ENCODE measurements around the gene GPR148.

GPR148 gene

DNA sequence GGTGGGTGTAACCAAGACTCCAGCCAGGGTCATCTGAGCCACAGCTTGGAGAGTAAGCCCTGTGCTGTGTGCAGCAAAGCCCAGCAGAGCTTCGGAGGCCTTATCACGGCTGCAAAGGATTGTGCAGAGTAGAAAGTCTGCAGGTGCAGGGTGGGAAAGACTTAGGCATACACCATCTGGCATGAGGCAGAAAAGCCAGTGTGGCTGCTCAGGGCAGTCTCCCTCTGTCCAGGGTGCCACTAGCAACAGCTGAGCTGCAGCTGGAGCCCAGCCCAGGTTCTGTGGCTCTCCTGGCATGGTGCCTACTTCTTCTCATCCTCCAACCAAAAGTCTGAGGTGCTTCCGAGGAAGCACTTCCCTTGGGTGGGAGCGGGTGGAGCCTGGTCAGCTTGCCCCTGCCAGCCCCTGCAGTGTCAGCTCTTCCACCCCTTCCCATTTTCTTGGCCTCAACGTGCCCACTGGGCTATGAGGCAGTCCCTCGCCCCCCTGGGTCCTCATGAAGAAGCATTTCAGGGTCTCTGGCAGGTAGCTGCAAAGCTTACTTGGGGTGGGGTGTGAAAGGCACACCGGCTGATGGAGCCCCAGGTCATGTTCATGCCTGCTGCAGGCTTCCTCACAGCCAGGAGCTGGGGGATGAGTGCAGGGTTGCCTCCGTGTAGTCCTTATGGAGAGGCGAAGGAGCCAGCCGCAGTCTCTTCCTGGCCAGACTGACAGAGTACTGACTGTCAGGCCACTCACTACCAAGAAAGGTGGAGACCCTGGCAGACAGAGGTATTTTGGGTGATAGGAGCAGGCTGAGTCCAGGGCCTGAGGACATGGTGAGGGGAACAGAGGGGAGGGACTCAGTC lies 31.3 kb downstream of the GPR148 start:
- in situ Hi-C loops (cut with MboI; ENCODE audit: low sequenced_read_pairs, unreplicated experiment), result no loop called here
- TF ChIP-seq CTCF (IDR thresholded peaks at IDR 0.05; ENCODE audit: borderline replicate concordance, control extremely low read depth, extremely low read depth, insufficient read depth, missing control alignments), result no peak
- DNase-seq (ENCODE audit: low spot score), result no peak

DNA sequence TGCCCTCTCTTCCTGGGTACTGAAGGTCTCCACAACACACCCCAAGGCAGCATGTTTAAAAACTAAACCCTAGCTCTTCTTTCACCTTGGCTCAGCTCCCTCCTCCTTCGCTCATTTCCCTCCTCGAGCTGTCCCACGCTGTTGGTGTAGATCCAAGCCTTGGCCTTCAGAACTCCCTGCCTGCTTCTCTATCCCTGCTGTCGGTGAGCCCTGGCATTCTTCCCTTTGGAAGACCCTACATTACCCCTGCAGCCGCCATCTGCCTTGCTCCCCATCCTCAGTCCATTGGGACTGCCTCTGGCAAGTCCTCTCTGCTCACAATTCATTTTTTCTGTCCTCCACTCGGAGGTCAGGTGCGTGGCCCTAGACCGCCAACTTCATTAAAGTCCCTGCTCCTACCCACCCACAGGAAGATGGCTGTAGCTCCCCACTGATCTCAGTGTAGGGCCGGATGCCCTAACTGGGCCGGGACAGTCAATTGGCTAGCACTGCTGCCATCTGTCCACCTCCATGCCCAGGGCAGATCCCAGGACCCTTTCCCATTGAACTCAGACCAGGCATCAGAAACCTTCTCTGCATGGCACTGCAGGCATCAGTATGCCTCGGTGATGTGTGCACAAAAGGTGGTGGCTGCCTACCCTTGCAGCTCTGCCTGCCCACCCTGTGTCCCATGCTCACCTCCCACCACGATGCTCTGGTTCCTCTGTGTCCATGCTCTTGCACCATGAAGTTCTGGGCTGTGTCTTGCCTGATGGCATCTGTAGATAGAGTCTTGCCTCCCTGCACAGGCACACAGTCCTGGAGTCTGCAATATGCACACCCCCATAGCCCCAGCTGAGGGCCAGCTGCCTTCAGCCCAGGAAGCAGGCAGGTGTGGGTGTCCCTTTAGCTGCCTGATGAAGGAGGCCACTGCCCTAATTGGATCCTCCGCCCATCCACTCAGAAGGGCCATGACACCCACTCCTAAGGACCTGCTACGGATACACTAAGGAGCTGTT lies 32.2 kb downstream of the GPR148 start:
- TF ChIP-seq CTCF (IDR thresholded peaks at IDR 0.05; ENCODE audit: borderline replicate concordance, control extremely low read depth, extremely low read depth, insufficient read depth, missing control alignments), result no peak
- in situ Hi-C loops (cut with MboI; ENCODE audit: low sequenced_read_pairs, unreplicated experiment), result no loop called here
- DNase-seq (ENCODE audit: low spot score), result no peak

DNA sequence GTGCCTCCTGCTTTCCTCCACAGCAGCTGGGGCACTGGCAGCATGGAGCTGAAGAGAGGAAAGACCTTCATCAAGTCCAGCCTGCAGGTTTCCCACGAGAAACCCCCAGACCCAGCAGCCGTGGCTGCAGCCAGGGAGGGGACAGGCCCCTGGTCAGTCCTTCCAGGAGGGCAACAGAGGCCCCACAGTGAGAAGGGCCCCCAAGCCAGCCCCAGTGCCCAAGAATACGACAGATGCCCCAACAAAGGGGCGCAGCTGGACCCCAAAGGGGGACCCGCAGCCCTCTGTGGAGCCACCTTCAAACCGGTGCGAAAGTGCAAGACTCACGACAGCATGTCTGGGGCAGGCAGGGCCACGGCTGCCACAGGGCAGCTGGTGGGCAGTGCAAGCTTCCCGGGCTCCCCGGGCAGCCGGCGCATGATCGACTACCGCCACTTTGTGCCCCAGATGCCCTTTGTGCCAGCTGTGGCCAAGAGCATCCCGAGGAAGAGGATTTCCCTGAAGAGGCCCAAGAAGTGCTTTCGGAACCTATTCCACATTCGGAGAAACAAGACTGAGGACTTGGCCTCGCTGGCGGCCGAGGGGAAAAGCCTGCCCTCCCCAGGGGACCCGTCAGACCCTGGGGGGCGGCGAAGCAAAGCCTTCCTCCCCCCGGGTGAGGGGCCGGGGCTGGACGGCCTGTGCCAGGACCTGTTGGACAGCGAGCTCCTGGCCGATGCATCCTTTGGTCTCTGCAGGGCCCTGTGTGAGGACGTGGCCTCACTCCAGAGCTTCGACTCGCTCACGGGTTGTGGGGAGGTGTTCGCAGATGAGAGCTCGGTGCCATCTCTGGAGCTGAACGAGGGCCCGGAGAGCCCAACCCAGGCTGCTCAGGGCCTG lies 33.4 kb downstream of the GPR148 start:
- DNase-seq (ENCODE audit: low spot score), result no peak
- no peak for TF ChIP-seq CTCF (IDR thresholded peaks at IDR 0.05; ENCODE audit: borderline replicate concordance, control extremely low read depth, extremely low read depth, insufficient read depth, missing control alignments)
- in situ Hi-C loops (cut with MboI; ENCODE audit: low sequenced_read_pairs, unreplicated experiment), result no loop called here

GRCh38 chr2:130762910-130763385 lies 34.1 kb downstream of the GPR148 start:
- no peak for TF ChIP-seq CTCF (IDR thresholded peaks at IDR 0.05; ENCODE audit: borderline replicate concordance, control extremely low read depth, extremely low read depth, insufficient read depth, missing control alignments)
- no peak for DNase-seq (ENCODE audit: low spot score)
- in situ Hi-C loops (cut with MboI; ENCODE audit: low sequenced_read_pairs, unreplicated experiment), result no loop called here

DNA sequence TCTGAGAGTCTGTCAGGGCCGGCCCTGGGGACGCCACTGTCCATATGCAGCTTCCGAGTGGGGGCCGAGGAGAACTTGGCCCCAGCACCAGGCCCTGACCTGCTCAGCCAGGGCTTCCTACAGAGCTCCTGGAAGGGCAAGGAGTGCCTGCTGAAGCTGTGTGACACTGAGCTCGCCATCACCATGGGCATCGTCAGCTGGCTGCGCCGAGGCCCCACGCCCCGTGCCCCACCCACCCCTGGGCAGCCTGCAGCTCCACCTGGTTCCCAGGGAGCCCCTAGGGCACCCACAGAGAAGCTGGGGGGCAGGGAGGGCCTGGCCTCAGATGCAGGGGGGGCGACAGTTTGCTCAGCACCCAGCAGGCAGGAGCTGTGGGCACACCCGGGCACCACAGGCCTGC lies 34.5 kb downstream of the GPR148 start:
- in situ Hi-C loops (cut with MboI; ENCODE audit: low sequenced_read_pairs, unreplicated experiment), result no loop called here
- no peak for TF ChIP-seq CTCF (IDR thresholded peaks at IDR 0.05; ENCODE audit: borderline replicate concordance, control extremely low read depth, extremely low read depth, insufficient read depth, missing control alignments)
- DNase-seq (ENCODE audit: low spot score), result no peak

Data from GM13976 (cell line).